GM19452 (cell line): Measurements from ENCODE around the gene LBHD2.
"Not testable (repeated sequence)": the region's sequence is repeated elsewhere in the genome, so short reads cannot be mapped to it uniquely, and the experiment has no call there.

Source experiments
- ATAC-seq: cut with Tn5 transposase; IDR thresholded peaks from one replicate; pipeline ENCODE4 v1.9.1; 2021; ENCODE audit not compliant: unreplicated experiment

The LBHD2 gene

GRCh38 chr14:103117499-103117898, 33.5 kb downstream of the LBHD2 start:
- not testable (repeated sequence) for ATAC-seq

GRCh38 chr14:103118018-103118662, 34.1 kb downstream of the LBHD2 start:
- no peak for ATAC-seq

DNA sequence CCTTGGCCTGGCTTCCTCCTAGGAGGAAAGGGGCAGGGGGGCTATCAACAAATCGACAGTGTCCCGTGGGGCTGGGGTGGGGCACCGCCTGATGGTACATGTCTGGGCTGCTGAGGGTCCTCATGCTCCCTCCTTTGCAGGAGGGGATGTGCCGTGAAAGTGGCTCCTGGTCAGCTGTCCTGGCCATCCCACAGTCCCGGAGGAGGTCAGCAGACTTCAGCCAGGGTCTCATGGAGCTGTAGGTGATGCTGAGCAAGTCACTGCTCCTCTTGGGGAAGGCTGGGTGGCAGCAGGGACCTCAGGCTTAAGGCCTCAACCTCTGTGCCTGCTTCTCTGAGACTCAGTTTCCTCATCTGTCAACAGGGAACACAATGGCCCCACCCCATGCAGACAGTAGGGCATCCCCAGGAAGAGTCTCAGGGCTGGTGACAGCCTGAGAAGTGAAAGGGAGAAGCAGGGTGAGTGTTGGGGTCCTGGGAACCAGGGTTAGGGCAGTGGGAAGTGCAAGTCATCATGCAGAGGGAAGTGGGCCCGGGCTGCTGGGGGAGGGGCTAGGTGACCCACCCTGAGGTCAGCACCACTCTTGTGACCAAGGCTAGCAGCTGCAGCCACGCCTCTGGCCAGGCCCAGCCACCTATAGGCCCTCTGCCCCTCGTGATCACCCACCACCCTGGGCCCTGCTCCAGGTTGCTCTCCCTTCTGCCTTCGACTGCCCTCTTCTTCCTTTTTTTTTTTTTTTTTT, 34.8 kb downstream of the LBHD2 start:
- no peak for ATAC-seq

GRCh38 chr14:103119527-103119926, 35.5 kb downstream of the LBHD2 start:
- ATAC-seq, result not testable (repeated sequence)

DNA sequence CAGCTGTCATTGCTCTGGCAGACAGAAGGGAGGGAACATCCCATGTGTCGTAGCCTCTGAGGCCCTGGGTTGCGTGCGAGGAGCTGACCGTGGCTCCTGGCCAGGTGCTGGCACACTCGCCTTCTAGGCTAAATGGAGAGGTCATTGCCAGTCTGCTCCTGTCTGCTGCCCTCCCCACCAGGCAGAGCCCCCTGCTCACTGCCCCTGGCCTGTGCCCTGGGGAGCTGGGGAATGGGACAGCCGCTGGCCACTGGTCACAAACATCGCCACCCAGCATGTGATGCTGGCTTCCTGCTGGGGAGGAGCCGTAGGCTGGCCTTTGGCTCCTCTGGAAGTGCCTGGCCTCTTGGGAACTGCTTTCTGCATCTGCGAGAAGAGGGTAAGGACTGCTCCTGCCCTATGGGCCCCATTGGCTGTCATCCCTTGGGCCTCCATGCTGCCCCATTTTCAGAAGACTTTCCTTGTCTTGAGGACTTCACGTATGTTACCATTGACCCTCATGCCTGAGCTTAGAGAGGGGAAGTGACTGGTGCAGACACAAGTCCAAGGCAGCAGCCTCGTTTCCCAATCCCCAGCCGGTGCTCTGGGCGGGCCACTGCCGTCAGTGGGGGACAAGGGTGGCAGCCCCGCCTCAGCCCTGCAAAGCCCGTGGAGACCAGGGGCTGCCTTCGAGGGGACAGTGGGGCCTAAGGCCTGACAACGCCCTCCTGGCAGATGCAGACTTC, 37.3 kb downstream of the LBHD2 start:
- ATAC-seq, result no peak

GRCh38 chr14:103121846-103122584, 38.0 kb downstream of the LBHD2 start:
- ATAC-seq, result no peak

GRCh38 chr14:103122585-103122946, 38.6 kb downstream of the LBHD2 start:
- ATAC-seq, result no peak

GRCh38 chr14:103122947-103123633, 39.1 kb downstream of the LBHD2 start, which contains the start of gene TNFAIP2:
TSS of gene TNFAIP2 (plus strand) at chr14:103123461. CDS start at chr14:103126458, 2,997 bp downstream.
- no peak for ATAC-seq

DNA sequence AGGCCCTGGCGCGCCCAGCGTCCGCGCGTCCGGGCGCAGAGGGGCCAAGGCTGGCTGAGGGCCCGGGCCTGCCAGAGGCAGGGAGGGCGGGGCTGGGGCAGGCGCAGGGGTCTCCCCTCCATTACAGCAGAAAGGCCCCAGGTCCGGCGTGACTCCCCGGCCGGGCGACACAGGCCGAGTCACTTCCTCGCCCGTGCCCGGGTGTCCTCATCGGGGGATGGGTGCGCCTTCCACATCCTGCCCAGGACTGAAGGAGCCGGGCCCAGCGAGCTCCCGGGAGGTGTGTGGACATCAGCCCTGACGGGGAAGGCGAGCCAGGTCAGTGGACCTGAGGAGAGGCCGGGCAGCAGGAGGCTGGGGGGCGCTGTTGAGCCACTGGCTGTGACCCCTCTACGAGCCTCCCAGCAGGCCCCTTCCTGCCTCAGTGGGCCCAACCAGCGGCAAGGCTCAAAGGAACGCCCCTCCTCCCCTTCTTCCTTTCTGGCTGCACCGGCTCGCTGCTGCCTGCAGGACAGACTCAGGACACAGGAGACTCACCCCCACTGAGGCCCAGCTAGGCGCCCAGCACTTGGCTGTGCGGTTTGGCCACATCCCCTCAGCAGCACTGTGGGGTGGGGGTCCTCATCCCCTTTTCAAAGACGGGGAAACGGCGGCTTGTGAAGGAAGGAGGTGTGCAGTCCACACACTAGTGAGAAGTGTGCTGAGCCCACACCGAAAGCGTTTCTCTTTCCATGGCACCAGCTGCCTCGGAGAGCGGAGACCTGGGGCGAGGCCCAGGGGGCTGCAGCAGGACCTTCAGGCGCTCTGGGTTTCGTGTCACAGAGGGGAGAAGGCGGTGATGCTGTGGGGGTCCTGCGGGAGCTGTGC, 39.9 kb downstream of the LBHD2 start:
- no peak for ATAC-seq

- no peak for ATAC-seq
Observed at GRCh38 chr14:103124501-103125001, 40.5 kb downstream of the LBHD2 start.

DNA sequence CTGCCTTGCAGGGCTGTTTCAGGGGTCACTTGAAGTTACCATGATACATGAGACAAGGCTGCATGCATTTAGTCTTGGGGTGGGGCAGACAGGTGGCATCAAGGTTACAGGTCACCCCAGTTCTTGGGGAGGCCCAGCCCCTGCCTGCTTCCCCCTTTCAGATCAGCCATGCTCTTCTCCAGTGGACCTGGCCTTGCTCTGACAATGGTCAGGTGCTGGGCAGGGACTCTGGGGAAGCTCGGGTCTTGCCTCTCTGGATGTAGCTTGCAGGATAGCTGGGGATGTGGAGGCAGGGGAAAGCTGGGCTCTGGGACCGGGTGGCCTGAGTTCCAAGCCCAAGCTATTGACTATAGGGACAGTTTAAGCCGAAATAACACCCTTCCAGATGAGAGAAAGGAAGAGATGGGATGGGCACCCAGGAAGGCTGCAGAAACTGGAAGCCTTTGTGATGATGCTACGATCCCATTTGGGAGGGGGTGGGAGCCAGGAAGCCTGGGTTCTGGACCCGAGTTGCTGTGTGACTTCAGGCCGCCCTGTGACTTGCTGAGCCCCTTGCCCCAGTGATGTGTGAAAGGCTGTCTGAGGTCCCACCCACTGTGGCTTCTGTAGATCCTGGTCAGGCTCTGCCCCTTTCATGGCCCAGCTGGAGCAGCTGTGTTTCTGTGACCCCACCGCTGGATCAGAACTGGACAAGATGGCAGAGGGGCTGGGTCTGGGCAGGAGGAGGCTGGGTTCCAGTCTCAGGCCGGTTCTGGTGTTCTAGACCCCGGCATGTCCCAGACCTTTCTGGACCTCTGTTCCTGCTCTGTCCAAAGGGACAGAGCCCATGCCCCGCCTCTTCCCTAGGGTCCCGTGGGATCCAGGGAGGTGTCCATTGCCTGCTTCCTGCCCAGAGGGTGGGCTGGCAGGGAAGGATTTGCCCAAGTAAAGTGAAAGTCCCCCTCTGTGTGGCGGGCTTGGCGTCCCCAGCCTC, 41.4 kb downstream of the LBHD2 start:
- no peak for ATAC-seq

DNA sequence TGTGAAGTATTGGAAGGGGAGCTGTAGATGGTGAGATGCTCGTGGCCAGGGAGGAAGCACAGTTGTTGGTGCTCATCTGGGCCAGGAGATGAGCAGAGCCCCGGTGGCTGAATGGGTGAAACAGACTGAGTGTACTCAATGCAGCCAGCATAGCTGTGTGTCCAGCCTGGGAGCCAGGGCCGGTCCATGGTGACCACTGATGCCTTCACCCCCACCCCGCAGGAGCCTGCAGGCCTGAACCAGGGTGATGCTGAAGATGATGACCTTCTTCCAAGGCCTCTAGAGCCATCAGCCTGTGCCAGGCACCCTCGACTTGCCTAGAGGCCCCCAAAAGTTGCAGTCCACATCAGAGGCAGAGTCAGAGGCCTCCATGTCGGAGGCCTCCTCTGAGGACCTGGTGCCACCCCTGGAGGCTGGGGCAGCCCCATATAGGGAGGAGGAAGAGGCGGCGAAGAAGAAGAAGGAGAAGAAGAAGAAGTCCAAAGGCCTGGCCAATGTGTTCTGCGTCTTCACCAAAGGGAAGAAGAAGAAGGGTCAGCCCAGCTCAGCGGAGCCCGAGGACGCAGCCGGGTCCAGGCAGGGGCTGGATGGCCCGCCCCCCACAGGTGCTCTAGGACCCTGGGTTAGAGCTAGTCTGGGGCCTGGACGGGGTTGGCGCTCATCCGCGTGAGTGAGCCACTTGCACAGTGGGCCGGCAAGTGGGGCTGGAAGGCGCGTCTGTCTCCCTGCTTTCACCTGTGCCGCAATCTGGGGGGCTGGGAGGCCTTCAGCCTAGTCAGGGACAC, 42.3 kb downstream of the LBHD2 start:
- no peak for ATAC-seq

DNA sequence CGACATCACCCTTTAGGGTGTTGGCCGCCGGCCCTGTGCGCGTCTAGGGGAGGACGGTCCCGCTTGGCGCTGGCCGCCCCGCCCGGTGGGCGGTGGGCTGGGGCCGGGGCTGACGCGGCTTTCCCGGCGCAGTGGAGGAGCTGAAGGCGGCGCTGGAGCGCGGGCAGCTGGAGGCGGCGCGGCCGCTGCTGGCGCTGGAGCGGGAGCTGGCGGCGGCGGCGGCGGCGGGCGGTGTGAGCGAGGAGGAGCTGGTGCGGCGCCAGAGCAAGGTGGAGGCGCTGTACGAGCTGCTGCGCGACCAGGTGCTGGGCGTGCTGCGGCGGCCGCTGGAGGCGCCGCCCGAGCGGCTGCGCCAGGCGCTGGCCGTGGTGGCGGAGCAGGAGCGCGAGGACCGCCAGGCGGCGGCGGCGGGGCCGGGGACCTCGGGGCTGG, 42.9 kb downstream of the LBHD2 start:
- ATAC-seq, result no peak

DNA sequence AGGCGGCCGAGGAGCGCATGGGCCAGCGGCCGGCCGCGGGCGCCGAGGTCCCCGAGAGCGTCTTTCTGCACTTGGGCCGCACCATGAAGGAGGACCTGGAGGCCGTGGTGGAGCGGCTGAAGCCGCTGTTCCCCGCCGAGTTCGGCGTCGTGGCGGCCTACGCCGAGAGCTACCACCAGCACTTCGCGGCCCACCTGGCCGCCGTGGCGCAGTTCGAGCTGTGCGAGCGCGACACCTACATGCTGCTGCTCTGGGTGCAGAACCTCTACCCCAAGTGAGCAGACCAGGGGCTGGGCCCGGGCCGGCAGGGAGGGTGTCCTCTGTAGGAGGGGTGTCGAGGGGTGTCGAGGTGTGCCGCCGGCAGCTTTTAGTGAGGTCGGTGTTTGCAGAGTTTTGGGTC, 43.3 kb downstream of the LBHD2 start:
- no peak for ATAC-seq

GRCh38 chr14:103127861-103128598, 44.0 kb downstream of the LBHD2 start:
- no peak for ATAC-seq

DNA sequence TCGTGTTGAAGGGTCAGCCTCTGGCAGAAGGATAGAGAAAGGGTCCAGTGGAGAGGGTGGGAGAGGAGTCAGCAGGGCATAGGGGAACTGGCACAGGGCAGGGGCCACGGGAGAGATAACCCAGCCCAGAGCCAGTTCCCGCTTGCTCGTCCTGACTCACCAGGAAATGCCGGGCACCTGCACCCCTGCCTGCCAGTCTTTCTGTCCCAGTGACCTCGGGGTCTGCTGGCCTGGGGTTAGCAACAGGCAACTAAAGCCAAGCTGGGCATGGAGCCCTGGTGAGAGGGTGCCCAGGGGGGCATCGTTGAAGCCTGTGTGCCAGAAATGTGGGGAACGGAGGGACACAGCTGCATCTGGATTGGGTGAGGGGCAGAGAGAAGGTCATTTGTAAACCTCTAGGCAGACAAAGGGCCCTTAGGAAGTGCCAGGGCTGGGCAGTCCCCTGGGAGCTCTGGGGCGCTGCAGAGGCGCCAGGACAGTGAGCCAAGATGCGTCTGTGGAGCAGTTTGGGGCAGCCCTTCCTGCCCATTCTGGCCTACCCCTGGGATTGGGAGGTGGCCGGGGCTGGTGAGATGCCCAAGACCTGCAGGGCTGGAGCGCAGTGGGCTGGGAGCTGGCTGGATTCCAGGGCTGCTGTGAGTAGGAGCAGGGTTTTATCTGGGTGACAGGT, 44.8 kb downstream of the LBHD2 start:
- ATAC-seq, result no peak
